ENCODE measurements around the gene BTBD2.

The BTBD2 gene

GRCh38 chr19:1985588-1986356 lies 29.7 kb downstream of the BTBD2 start:
- no peak for DNase-seq (ENCODE audit: low read depth)

- DNase-seq (ENCODE audit: low read depth): no peak
These were observed 31.2 kb downstream of the BTBD2 start for GRCh38 chr19:1984357-1984756.

- no peak for DNase-seq (ENCODE audit: low read depth)
These were observed 34.3 kb downstream of the BTBD2 start for GRCh38 chr19:1981253-1981652.

GRCh38 chr19:1980809-1981181 lies 34.7 kb downstream of the BTBD2 start:
- DNase-seq (ENCODE audit: low read depth): no peak

- DNase-seq (ENCODE audit: low read depth): no peak
These were observed 35.3 kb downstream of the BTBD2 start for GRCh38 chr19:1980091-1980808.

GRCh38 chr19:1979642-1980041 lies 35.9 kb downstream of the BTBD2 start:
- no peak for DNase-seq (ENCODE audit: low read depth)

GRCh38 chr19:1979017-1979416 lies 36.5 kb downstream of the BTBD2 start:
- no peak for DNase-seq (ENCODE audit: low read depth)

GRCh38 chr19:1978346-1978894 lies 37.1 kb downstream of the BTBD2 start:
- no peak for DNase-seq (ENCODE audit: low read depth)

GRCh38 chr19:1977120-1977519 lies 38.4 kb downstream of the BTBD2 start:
- no peak for DNase-seq (ENCODE audit: low read depth)

GRCh38 chr19:1975162-1975480 lies 40.4 kb downstream of the BTBD2 start:
- no peak for DNase-seq (ENCODE audit: low read depth)

- no peak for DNase-seq (ENCODE audit: low read depth)
These were observed 40.9 kb downstream of the BTBD2 start for GRCh38 chr19:1974381-1975161.

- DNase-seq (ENCODE audit: low read depth): no peak
These were observed 44.6 kb downstream of the BTBD2 start for GRCh38 chr19:1970806-1971502.

- peak; percentile 52 for DNase-seq (ENCODE audit: low read depth)
These were observed 45.3 kb downstream of the BTBD2 start for GRCh38 chr19:1970003-1970805.

GRCh38 chr19:1969176-1970002 lies 46.1 kb downstream of the BTBD2 start:
- DNase-seq (ENCODE audit: low read depth): no peak

GRCh38 chr19:1968279-1969175 lies 47.0 kb downstream of the BTBD2 start:
- no peak for DNase-seq (ENCODE audit: low read depth)

GRCh38 chr19:1967087-1967608 lies 48.4 kb downstream of the BTBD2 start:
- no peak for DNase-seq (ENCODE audit: low read depth)

GRCh38 chr19:1962674-1963073 lies 52.8 kb downstream of the BTBD2 start:
- no peak for DNase-seq (ENCODE audit: low read depth)

- no peak for DNase-seq (ENCODE audit: low read depth)
These were observed 54.3 kb downstream of the BTBD2 start for GRCh38 chr19:1961000-1961883.
